Measurements from ENCODE around the gene RERE.
"Not testable (repeated sequence)": the region's sequence is repeated elsewhere in the genome, so short reads cannot be mapped to it uniquely, and the experiment has no call there.

Gene RERE

DNA sequence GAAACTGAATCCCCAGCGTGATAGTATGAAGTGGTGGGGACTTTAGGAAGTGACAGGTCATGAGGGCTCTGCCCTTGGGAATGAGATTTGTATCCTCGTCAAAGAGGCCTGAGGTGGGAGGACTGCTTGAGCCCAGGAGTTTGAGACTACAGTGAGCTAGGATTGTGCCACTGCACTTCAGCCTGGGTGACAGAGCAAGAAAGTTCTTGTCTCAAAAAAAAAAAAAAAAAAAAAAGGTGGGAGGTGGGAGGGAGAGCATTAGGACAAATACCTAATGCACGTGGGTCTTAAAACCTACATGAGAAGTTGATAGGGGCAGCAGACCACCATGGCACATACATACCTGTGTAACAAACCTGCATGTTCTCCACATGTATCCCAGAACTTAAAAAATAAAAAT is 24.0 kb upstream of the RERE start:
- DNase-seq: no peak

DNA sequence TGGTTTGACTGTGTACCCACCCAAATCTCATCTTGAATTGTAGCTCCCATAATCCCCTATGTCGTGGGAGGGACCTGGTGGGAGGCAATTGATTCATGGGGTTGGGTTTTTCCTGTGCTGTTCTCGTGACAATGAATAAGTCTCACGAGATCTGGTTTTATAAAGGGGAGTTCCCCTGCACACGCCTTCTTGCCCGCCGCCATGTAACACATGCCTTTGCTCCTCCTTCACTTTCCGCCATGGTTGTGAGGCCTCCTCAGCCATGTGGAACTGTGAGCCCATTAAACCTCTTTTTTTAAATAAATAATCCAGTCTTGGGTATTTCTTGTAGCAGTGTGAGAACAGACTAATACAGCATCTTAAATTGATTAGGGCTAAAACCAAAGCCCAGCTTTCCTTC is 22.6 kb upstream of the RERE start:
- DNase-seq: no peak

DNA sequence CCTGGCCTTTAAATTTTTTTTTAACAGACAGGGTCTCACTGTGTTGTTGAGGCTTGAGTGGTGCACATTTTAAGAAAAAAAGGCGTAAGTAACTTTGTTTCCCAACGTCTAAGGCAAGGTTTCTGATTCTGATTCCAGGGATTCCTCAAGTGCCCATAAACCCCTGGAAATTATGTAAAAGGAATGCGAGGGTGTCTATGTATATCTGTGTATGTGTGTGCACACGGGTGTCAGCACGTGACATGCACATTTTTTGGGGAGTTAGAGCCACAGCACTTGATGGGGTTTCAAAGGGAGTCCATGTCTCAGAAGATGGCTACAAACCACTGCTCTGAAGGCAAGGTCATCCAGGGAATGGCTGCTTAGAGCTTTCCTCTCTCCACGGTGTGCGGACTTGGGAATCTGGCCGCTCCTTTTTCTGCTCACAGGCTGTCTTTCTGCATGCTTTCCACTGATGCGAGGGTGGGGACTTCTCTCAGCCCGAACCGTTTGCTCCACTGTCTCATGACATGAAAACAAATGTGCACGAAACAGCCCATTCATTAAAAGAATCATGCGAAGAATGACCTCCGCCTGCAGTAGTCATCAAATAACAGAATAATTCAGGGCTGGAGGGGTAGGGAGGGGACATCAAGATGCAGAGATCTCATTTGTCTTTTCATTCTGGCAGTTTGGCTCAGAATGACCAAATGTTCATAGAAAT is 18.7 kb upstream of the RERE start:
- no peak for DNase-seq

DNA sequence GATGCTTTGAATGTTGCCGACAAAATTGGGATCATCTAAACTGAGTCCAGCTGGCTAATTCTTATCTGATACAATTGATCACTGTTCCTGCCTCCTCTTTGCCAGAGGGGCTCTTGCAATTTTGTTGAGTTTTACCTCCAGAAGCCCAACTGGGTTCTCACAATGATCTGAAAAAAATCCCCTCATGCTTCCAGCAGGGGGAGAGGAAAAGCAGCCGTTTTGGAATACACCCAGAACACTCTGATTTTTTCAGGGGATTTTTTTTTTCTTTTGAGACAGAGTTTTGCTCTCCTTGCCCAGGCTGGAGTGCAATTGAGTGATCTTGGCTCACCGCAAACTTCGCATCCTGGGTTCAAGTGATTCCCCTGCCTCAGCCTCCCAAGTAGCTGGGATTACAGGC is 13.9 kb upstream of the RERE start:
- no peak for DNase-seq

DNA sequence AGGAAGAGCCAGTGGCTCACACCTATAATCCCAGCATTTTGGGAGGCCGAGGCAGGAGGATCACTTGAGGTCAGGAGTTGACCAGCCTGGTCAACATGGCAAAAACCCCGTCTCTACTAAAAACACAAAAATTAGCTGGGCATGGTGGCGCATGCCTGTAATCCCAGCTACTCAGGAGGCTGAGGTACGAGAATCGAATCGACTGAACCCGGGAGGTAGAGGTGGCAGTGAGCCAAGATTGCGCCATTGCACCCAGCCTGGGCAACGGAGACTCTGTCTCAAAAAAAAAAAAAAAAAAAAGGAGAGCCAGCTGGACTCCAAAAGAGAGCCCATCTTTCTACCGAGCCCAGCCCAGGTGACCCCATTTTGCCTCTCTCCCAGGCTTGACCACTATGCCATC is 13.3 kb upstream of the RERE start:
- not testable (repeated sequence) for DNase-seq

DNA sequence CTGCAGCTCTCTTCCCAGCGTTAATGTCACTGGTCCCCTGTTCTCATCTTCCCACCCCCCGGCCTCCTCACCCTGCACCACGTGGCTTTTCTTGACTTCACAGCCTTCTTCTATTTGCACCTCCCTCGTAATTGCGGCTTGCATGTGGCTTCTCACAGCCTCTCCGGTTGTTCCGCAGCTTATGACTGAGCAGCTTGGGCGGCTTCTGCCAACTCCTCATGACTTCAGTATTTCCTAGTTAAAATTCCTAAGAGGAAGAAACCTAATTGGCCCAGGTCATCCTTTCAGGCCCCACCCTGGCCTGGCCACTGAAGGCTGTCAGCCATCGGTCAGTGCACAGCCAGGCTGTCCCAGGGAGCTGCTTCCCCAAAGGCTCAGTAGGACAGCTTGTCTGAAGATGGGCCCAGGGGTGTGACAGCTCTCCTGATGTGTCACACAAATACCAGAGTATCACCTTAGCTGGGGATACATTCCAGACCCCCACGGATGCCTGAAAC is 8.6 kb upstream of the RERE start:
- DNase-seq: no peak

DNA sequence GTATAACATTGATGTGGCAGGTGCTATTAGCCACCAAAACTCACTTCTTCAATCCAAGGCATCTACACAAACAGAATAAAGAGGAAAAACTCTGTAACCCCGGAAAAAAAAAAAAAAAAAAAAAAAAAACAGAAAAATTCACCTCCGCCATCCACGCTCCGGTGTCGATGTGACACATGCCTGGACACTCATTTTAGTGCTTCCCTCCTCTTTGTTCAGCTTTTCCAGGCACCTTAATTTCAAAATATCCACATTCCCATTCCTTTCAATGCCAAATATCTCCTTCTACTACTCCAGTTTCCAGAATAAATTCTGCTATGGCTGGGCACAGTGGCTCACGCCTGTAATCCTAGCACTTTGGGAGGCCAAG is 5.8 kb upstream of the RERE start:
- DNase-seq: no peak

DNA sequence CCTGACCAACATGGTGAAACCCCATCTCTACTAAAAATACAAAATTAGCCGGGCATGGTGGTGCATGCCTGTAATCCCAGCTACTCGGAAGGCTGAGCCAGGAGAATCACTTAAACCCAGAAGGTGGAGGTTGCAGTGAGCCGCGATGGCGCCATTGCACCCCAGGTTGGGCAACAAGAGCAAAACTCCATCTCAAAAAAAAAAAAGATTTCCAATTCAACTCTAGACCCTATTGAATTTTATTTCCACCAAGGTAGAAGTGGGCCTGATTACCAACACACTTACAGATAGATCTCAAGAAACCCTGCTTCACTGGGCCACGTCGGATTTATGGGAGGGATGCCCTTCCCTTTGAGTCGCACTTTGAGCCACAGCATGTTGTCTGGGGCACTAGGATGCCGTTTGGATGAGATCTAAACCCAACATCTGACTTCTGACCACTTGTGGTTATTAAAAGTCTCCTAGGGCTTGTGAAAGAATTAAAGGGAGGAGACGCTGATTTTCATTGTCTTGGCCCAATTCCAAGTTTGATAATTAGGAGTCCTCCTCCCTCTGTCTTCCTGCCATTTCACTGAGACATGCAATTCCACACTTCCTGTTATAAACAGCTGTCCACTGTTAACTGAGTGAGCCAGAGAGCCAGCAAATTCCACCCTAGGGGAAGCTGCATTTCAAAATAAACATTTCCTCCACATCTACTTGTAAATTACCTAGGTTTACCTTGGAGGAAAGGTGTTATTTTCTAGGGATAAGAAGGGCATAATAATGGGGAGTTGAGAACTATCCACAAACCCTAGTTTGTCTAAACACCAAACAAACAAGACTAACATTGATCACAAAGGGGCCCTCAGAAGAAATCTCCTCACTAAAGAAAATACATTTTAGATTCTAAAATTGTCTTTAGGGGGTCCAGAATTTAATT is 5.2 kb upstream of the RERE start:
- no peak for DNase-seq

DNA sequence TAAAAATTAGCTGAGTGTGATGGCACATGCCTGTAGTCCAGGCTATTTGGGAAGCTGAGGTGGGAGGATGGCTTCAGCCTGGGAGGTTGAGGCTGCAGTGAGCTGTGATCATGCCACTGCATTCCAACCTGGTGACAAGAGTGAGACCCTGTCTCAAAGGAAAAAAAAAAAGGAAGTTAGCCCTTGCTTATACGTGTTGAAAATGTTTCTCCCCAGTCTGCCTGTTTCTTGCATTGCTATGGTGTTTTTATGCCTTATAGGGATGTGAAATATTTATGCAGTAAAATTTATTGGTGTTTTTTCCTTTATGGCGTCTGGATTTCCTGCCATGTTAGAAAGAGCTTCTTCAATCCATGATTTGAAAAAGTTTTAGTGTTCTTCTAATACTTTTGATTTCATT is 3.6 kb upstream of the RERE start:
- DNase-seq: no peak

DNA sequence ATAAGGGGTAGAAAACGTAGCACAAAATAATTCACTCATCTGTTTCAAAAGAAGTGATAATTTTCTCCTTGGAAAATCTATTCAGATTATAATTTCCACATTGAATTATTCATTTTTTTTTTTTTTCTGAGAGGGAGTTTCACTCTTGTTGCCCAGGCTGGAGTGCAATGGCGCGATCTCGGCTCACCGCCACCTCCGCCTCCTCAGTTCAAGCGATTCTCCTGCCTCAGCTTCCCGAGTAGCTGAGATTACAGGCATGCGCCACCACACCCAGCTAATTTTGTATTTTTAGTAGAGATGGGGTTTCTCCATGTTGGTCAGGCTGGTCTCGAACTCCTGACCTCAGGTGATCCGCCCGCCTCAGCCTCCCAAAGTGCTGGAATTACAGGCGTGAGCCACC is 1.3 kb upstream of the RERE start:
- not testable (repeated sequence) for DNase-seq

DNA sequence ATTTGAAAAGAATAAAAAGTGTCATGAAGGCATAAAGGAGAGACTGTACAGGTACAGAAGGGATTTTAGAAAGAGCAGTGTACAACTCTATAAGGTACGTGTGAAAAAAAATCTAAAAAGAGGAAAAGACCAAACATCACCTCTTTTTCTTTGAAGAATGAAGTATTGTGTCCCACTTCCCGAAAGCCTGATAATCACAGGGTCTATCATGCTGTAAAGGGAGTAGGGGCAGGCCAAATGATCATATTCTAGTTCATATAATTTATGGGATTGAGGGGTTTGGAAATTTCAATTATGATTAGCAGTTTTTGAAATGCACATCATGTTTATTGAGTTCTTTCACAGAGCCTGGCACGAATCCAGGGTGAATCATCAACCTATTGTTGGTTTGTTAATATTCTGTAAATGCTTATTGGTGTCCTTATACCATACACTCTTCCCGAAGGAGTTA is 910 bp upstream of the RERE start:
- DNase-seq: peak in 1 of 2 experiments; percentile 6

DNA sequence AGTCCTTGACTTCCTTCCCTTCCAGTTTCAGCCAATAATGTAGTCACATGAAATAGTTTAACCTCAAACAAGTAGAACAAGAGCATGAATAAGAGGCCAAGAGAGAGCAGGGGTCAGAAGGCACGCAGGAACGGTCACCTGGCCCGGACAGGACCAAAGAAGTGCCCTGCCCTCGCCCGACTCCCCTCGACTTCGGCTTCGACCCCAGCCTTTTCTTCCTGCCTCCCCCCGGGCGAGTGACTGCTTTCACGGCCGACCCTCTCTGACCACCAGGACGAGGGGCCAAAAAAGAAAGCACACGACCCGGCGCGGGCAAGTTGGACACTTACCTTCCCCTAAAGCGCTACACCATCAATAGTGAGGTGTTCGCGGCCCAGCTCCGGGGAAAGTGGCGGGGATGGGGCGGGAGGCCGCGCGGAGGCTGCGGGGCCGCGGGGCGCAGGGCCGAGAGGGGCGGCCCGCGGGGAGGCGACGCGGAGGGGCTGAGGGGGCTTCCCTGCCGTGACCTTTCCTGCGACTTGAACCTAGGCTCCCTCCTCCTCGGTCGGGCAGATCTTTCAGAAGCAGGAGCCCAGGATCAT is 519 bp downstream of the RERE start:
- DNase-seq: peak; percentile 2 to 14

DNA sequence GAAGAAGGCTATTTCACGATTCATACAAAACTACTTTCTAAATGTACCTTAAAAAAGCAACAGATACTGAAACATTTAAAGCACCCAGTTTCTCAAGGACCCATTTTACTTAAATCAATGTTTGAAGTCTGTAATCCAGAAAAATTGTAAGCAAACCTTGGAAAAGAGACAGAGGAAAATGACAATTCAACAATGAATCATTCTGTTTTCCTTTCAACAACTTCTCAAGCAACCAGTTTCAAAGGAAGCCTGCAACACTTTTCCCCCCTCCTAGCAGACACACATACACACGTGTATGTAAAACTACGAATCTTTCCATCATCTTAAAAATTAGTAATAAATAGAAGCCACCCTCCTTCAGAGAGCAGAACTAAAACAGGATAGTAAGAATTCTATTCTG is 1.2 kb downstream of the RERE start:
- no peak for DNase-seq

DNA sequence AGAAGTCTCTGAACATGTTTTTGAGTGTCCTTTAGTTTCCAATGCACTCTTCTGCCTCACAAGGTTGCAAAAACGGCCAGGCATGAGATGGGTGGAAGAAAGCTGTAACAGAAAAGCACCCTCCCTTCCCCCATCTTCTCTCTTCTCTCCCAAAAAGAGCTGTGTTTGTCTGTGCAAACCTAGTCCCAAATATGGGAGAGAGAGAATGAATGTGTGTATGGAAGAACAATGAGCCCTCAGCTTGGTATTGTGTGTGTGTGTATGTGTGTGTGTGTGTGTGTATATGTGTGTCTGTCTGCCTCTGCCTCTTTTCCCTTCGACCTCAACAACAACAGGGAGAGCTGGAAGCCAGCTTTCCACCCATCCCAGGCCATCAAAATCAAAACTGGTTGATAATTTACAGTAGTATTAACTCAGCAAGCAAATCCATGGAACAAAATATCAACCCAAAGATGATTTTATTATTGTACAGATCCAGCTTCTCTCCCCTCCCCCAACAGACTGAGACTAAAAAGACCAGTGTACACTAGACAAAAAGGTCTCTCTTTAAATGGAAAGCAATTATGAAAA is 1.8 kb downstream of the RERE start:
- no peak for DNase-seq

DNA sequence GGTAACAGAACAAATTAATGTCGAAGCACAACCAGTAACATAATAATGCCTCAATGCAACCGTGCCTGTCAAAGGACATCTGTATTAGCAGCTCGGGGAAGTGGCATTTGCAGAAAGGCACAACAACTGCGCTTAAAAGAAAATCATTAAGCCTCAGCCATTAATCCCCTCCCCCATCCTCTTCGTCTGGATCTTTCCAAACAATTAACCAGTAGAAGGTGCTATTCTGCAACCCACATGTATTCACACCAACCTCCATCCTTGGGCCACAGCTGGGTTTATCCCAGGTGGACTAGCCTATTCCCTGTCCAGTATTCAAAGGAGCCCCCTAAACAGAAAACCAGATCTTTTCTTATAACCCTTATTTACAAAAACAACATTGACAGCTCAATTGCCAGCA is 2.6 kb downstream of the RERE start:
- DNase-seq: no peak

DNA sequence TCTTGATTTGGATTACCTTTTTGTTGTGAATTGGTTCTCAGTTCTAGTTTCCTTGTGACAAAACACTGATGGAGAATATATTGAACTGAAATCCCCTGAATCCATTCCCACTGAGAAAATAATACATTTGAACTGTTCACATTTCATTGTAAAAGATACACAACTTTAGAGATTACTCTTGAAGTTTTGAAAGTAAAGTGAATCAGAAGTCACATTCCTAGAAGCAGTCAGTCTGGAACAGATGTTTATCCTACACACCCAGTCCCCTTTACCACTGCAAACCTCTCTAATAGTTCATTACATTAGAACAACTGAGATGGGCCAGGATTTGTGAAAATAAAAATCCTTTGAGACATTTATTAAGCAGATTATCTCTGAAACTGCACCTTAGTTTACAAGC is 3.4 kb downstream of the RERE start:
- DNase-seq: no peak

DNA sequence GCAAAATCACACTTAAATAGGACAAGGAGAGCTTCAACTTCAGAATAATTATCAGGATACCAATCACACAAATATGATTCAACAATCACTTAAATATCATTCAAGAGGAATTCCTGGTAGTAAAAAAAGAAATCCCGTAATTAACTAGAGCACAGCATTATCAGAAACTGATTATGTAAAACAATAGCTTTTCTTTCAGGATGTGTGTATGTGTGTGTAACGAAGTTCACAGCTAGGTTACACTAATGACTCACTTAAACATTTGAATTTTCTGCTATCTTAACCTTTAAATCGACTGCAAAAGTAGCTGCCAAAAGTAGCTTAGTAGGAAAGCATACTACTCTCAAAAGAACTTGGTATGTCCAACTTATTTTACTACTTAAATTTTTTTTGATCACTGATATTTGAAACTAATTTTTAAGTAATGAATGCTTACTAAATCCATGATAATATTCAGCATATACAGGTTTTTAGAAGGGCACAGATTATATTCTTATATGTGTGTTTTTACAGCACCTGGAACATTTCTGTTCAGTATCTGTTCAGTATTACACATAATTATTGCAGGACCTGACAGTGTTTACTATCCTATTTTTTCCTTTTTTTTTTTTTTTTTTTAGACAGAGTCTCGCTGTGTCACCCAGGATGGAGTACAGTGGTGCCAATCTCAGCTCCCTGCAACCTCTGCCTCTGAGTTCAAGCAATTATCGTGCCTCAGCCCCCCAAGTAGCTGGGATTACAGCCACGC is 4.2 kb downstream of the RERE start:
- no peak for DNase-seq

DNA sequence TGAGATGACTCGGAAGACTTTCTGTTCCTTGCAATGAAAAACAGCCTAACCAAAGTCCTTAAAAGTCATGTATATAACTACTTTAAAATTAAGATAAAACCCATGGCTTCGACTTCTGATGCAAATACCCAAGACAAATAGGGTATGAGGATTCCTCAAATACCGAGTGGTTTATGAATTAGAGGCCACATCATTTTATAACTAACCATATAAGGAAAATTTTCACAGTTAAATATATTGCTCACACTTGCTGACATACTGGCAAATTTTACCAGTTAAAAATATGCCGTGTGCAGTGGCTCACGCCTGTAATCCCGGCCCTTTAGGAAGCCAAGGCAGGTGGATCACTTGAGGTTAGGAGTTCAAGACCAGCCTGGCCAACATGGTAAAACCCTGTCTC is 5.4 kb downstream of the RERE start:
- no peak for DNase-seq

DNA sequence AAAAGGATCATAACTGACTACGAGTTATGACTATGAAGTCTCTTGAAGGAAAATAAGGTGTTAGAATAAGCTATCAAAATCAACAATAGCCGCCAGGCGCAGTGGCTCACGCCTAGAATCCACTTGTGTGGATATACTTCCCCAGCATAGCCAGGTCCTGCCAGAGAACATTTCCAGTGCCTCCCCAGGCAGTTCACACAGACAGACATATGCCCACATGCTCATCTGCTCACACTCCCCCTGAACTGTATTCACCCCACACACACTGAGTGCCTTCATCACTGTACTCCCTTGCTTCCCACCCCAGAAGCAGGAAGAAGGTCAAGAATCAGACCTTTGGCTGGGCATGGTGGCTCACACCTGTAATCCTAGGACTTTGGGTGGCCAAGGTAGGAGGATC is 6.5 kb downstream of the RERE start:
- no peak for DNase-seq

DNA sequence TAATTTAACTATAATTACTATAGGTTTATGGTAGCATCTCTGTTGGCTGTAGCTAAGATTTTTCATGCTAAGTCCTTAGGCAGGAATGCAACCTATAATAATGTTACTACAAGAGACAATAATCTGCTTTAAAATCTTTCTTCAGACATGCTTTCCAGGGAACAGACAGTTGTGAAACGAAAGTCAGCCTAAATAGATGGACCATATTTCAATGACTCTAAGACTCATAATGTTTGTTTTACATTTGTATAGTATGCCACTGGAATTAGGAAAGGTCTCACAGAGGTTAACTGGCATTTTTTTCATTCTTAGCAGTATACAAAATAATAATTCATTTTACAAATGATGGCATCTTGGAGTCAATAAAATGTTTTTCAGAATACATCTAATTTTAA is 8.1 kb downstream of the RERE start:
- no peak for DNase-seq

DNA sequence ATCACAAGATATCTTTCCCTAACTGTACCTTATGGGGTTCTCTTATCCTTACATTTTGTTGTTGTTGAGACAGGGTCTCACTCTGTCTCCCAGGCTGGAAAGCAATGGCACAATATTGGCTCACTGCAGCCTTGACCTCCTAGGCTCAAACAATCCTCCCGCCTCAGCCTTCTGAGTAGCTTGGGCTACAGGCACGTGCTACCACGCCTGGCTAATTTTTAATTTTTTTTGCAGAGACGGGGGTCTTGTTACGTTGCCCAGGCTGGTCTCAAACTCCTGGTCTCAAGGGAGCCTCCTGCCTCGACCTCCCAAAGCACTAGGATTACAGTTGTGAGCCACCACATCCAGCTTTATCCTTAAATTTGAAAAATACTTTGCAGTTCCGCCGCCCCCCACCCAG is 10.4 kb downstream of the RERE start:
- no peak for DNase-seq

DNA sequence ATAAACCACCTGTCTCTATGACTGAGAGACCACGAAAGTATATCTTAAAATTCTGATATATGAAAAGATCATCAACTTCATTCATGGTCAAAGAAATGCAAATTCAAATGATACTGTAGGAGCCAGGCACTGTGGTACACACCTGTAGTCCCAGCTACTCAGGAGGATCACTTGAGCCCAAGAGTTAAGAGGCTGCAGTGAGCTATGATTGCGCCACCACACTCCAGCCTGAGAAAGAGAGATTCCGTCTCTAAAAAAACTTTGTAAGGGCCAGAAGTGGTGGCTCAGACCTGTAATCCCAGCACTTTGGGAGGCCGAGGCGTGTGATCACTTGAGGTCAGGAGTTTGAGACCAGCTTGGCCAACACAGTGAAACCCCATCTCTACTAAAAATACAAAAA is 17.0 kb downstream of the RERE start:
- DNase-seq: no peak

DNA sequence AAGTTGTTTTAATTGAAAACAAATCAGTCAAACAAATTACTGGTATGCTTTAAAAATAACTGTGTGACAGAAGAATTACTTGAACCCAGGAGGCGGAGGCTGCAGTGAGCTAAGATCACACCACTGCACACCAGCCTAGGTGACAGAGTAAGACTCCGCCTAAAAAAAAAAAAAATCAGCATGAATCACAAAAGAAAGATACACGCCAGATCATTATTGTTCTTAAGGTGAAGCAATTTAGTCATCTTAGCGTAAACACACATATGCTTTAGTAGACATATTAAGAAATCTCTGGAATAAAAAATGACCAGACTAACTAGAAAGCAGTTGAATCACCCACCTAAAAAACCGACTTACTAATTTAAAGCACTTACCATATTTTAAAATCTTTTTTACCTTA is 20.2 kb downstream of the RERE start:
- no peak for DNase-seq

Data from activated CD4-positive, alpha-beta T cell treated with anti-CD3 and anti-CD28 coated beads, Interleukin-2, amount 50 U/mL, for 4 hours (primary cell).